Activated naive CD8-positive, alpha-beta T cell treated with anti-CD3 and anti-CD28 coated beads, Interleukin-2, amount 50 U/mL, for 24 hours (primary cell): ENCODE measurements around the gene NEUROD4.
"Not testable (repeated sequence)": the region's sequence is repeated elsewhere in the genome, so short reads cannot be mapped to it uniquely, and the experiment has no call there.

Experiments used
- ATAC-seq: fragments of 150-1000 bp; cut with Tn5 transposase; one replicate; pipeline ENCODE4 v1.10.0; 2021
- DNase-seq: peaks from one replicate; pipeline ENCODE4 v3.0.0; 2021
- H3K27ac Mint-ChIP-seq: one replicate; pipeline ENCODE4 v1.8.0; 2021; ENCODE audit warnings: mild to moderate bottlenecking, mixed read lengths
- H3K27me3 Mint-ChIP-seq: one replicate; pipeline ENCODE4 v1.8.0; 2021; ENCODE audit warnings: mixed read lengths
- H3K36me3 Mint-ChIP-seq: one replicate; pipeline ENCODE4 v1.8.0; 2021; ENCODE audit warnings: low read depth, mixed read lengths
- H3K4me1 Mint-ChIP-seq: one replicate; pipeline ENCODE4 v1.8.0; 2021; ENCODE audit warnings: mixed read lengths
- H3K4me3 Mint-ChIP-seq: one replicate; pipeline ENCODE4 v1.8.0; 2021; ENCODE audit warnings: mild to moderate bottlenecking, moderate library complexity, mixed read lengths
- H3K9me3 Mint-ChIP-seq: one replicate; pipeline ENCODE4 v1.8.0; 2021; ENCODE audit warnings: mixed read lengths

NEUROD4 gene, protein sequence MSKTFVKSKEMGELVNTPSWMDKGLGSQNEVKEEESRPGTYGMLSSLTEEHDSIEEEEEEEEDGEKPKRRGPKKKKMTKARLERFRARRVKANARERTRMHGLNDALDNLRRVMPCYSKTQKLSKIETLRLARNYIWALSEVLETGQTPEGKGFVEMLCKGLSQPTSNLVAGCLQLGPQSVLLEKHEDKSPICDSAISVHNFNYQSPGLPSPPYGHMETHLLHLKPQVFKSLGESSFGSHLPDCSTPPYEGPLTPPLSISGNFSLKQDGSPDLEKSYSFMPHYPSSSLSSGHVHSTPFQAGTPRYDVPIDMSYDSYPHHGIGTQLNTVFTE

GRCh38 chr12:55019784-55020183 lies at the start of gene NEUROD4:
Gene NEUROD4, plus strand, starts transcription at chr12:55019974. Its CDS starts 6,466 bp downstream, at chr12:55026440.
- DNase-seq, result peak; percentile 21
- peaks cover 5% of the 10 kb centered on the region for H3K4me1 Mint-ChIP-seq
- peak; percentile 52 for ATAC-seq
- no peak within 1 kb of the TSS for H3K27ac Mint-ChIP-seq
- peaks cover 44% of the 10 kb centered on the region for H3K27me3 Mint-ChIP-seq
- no peaks in the 10 kb centered on the region for H3K9me3 Mint-ChIP-seq
- no peaks in the 10 kb centered on the region for H3K36me3 Mint-ChIP-seq
- H3K4me3 Mint-ChIP-seq, result no peak within 1 kb of the TSS

DNA sequence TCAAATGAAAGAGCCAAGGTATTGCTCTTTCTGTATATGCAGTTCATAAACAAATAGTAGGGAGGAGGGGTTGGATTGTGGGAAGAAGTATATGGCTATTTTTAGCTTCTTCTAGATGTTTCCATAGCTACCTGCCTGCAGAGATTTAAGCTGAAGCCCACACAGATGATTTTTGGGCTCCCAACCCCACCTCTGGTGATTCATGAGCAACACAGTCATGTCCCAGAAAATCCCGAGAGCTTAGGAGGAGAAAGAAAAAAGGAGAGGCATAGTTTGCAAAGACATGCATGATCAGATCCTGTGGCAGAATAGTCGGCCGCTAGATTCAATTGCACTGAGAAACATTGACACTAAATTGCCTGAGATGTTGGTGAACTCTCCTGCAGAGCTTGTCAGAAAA lies 49.0 kb upstream of the NEUROD4 start:
- DNase-seq, result no peak
- peak overlapping the region; percentile 19 for H3K27ac Mint-ChIP-seq
- H3K4me3 Mint-ChIP-seq, result no peak overlapping the region
- H3K4me1 Mint-ChIP-seq, result peaks cover 72% of the 10 kb centered on the region
- H3K27me3 Mint-ChIP-seq, result no peaks in the 10 kb centered on the region
- no peaks in the 10 kb centered on the region for H3K9me3 Mint-ChIP-seq
- peaks cover 80% of the 10 kb centered on the region for H3K36me3 Mint-ChIP-seq
- no peak for ATAC-seq

GRCh38 chr12:54973556-54973955 lies 46.2 kb upstream of the NEUROD4 start:
- Mint-ChIP-seq H3K9me3 (no peaks in the 10 kb centered on the region), H3K4me1 (peaks cover 84% of the 10 kb centered on the region), H3K36me3 (peaks cover 81% of the 10 kb centered on the region), H3K27me3 (no peaks in the 10 kb centered on the region), H3K4me3 (no peak overlapping the region), H3K27ac (peak overlapping the region; percentile 24)
- DNase-seq, result no peak
- ATAC-seq, result no peak

DNA sequence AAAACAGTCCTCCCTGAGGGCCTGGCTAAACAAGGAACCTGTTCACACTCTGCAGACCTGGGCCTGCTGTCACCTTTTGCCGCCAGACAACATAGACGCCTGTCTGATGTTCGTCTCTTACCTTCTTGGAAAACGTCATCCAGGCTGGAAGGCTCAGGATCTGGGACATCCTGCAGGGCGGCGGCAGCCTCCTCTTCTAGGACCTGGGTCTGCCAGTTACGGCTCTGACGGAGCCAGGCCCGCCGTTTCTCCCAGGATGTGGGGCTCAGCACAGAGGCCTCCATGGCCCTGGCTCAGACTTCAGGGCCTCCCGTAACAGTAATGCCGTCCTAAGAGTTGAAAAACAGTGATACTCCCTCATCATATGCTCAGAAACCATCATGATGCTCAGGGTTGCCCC lies 45.5 kb upstream of the NEUROD4 start:
- ATAC-seq, result no peak
- no peak overlapping the region for H3K4me3 Mint-ChIP-seq
- no peaks in the 10 kb centered on the region for H3K9me3 Mint-ChIP-seq
- peaks cover 87% of the 10 kb centered on the region for H3K4me1 Mint-ChIP-seq
- no peaks in the 10 kb centered on the region for H3K27me3 Mint-ChIP-seq
- DNase-seq, result no peak
- H3K27ac Mint-ChIP-seq, result peak overlapping the region; percentile 24
- peaks cover 85% of the 10 kb centered on the region for H3K36me3 Mint-ChIP-seq

- H3K27ac Mint-ChIP-seq, result peak overlapping the region; percentile 81
- no peak for DNase-seq
- H3K27me3 Mint-ChIP-seq, result no peaks in the 10 kb centered on the region
- no peak for ATAC-seq
- no peak overlapping the region for H3K4me3 Mint-ChIP-seq
- H3K36me3 Mint-ChIP-seq, result peaks cover 91% of the 10 kb centered on the region
- H3K9me3 Mint-ChIP-seq, result no peaks in the 10 kb centered on the region
- peaks cover 91% of the 10 kb centered on the region for H3K4me1 Mint-ChIP-seq
These were observed 44.5 kb upstream of the NEUROD4 start for GRCh38 chr12:54975272-54975671.

- Mint-ChIP-seq H3K36me3 (peaks cover 91% of the 10 kb centered on the region), H3K4me1 (peaks cover 88% of the 10 kb centered on the region), H3K27me3 (no peaks in the 10 kb centered on the region), H3K9me3 (no peaks in the 10 kb centered on the region), H3K27ac (peak overlapping the region; percentile 81), H3K4me3 (peak overlapping the region; percentile 60)
- ATAC-seq, result no peak
- no peak for DNase-seq
These were observed 43.9 kb upstream of the NEUROD4 start for GRCh38 chr12:54975875-54976274.

- peak overlapping the region; percentile 93 for H3K4me3 Mint-ChIP-seq
- no peak for DNase-seq
- no peaks in the 10 kb centered on the region for H3K27me3 Mint-ChIP-seq
- no peak for ATAC-seq
- no peaks in the 10 kb centered on the region for H3K9me3 Mint-ChIP-seq
- peaks cover 90% of the 10 kb centered on the region for H3K4me1 Mint-ChIP-seq
- peak overlapping the region; percentile 81 for H3K27ac Mint-ChIP-seq
- H3K36me3 Mint-ChIP-seq, result peaks cover 91% of the 10 kb centered on the region
These were observed 42.6 kb upstream of the NEUROD4 start for GRCh38 chr12:54977155-54977554.

DNA sequence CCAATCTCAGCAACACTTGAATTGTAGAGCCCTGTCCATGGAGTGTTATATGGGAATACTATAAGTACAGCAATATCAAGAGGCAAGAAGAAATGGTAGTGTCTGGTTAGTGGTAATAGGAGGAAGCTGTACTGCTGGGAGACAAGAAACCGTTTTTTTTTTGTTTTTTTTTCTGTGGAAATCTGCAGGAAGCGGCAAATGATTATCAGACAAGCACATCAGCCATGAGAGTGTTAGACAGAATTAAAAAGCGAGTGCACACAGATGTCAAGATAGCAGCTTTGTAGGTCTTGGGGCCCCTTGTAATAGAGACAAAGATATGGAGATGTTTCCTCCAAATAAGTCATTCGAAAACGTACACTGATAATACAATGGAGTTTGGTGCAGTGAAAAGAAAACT lies 41.9 kb upstream of the NEUROD4 start:
- DNase-seq (no peak), ATAC-seq (no peak)
- no peaks in the 10 kb centered on the region for H3K27me3 Mint-ChIP-seq
- peaks cover 90% of the 10 kb centered on the region for H3K4me1 Mint-ChIP-seq
- peaks cover 91% of the 10 kb centered on the region for H3K36me3 Mint-ChIP-seq
- peak overlapping the region; percentile 93 for H3K4me3 Mint-ChIP-seq
- no peaks in the 10 kb centered on the region for H3K9me3 Mint-ChIP-seq
- H3K27ac Mint-ChIP-seq, result peak overlapping the region; percentile 81

- DNase-seq (peak; percentile 44), ATAC-seq (peak; percentile 22)
- peak overlapping the region; percentile 94 for H3K27ac Mint-ChIP-seq
- no peaks in the 10 kb centered on the region for H3K27me3 Mint-ChIP-seq
- peak overlapping the region; percentile 93 for H3K4me3 Mint-ChIP-seq
- H3K36me3 Mint-ChIP-seq, result peaks cover 81% of the 10 kb centered on the region
- peaks cover 82% of the 10 kb centered on the region for H3K4me1 Mint-ChIP-seq
- H3K9me3 Mint-ChIP-seq, result no peaks in the 10 kb centered on the region
These were observed 39.4 kb upstream of the NEUROD4 start for GRCh38 chr12:54980341-54980740.

GRCh38 chr12:54981796-54982195 lies 38.0 kb upstream of the NEUROD4 start:
- Mint-ChIP-seq H3K9me3 (no peaks in the 10 kb centered on the region), H3K36me3 (peaks cover 67% of the 10 kb centered on the region), H3K27me3 (no peaks in the 10 kb centered on the region), H3K4me3 (peak overlapping the region; percentile 93), H3K4me1 (peaks cover 82% of the 10 kb centered on the region), H3K27ac (peak overlapping the region; percentile 94)
- DNase-seq (peak; percentile 40), ATAC-seq (peak; percentile 73)

DNA sequence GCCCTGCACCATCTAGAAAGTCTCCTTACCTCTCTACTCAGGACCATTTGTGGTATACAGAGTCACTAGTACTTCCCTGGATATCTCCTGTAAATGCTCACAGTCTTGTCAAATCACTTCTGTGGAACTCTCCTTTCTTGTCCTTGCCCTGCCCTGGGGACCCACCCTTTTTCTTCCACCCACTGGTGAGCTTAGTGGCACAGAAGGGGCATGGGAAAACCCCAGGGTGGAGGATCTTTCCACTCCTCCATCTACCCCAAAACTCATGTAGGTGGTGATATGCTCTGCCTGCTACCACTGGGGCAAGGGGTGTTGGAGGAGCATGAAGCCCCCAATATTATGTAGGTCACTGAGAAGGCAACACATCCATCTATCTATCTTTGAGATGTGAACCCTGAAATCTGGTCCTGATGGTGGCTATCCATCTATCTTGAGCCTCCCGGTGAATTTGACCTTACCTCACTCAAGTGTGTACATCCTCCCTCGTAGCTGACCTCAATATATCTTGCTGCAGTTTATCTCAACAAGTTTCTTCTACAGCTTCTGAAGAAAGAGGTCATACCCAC lies 36.2 kb upstream of the NEUROD4 start:
- peak; percentile 53 for DNase-seq
- Mint-ChIP-seq H3K9me3 (no peaks in the 10 kb centered on the region), H3K27ac (peak overlapping the region; percentile 94), H3K36me3 (peaks cover 54% of the 10 kb centered on the region), H3K4me3 (peak overlapping the region; percentile 93), H3K4me1 (peaks cover 79% of the 10 kb centered on the region), H3K27me3 (no peaks in the 10 kb centered on the region)
- ATAC-seq, result peak; percentile 37

GRCh38 chr12:54984658-54985376 lies 35.0 kb upstream of the NEUROD4 start, which contains the start of gene TESPA1:
Gene TESPA1, minus strand, starts transcription at chr12:54984762. Its CDS starts 10,200 bp downstream, at chr12:54974562.
- peaks cover 43% of the 10 kb centered on the region for H3K36me3 Mint-ChIP-seq
- H3K27ac Mint-ChIP-seq, result peak within 1 kb of the TSS; percentile 94
- DNase-seq (peak; percentile 82), ATAC-seq (peak; percentile 88)
- H3K27me3 Mint-ChIP-seq, result no peaks in the 10 kb centered on the region
- peaks cover 80% of the 10 kb centered on the region for H3K4me1 Mint-ChIP-seq
- H3K4me3 Mint-ChIP-seq, result peak within 1 kb of the TSS; percentile 93
- H3K9me3 Mint-ChIP-seq, result no peaks in the 10 kb centered on the region

DNA sequence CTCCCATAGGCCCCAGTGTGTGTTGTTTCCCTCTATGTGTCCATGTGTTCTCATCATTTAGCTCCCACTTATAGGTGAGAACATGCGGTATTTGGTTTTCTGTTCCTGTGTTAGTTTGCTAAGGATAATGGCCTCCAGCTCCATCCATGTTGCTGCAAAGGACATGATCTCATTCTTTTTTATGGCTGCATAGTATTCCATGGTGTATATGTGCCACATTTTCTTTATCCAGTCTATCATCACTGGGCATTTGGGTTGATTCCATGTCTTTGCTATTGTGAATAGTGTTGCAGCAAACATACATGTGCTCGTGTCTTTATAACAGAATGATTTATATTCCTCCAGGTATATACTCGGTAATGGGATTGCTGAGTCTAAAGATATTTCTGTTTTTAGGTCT lies 33.0 kb upstream of the NEUROD4 start:
- not testable (repeated sequence) for DNase-seq, H3K27me3 Mint-ChIP-seq, H3K4me3 Mint-ChIP-seq, H3K9me3 Mint-ChIP-seq, ATAC-seq
- Mint-ChIP-seq H3K36me3 (peaks cover 26% of the 10 kb centered on the region), H3K4me1 (peaks cover 86% of the 10 kb centered on the region), H3K27ac (peak overlapping the region; percentile 66)

GRCh38 chr12:54987611-54988231 lies 32.1 kb upstream of the NEUROD4 start:
- DNase-seq (no peak), ATAC-seq (no peak)
- no peak overlapping the region for H3K4me3 Mint-ChIP-seq
- H3K27me3 Mint-ChIP-seq, result no peaks in the 10 kb centered on the region
- peaks cover 83% of the 10 kb centered on the region for H3K4me1 Mint-ChIP-seq
- H3K27ac Mint-ChIP-seq, result peak overlapping the region; percentile 45
- no peaks in the 10 kb centered on the region for H3K9me3 Mint-ChIP-seq
- H3K36me3 Mint-ChIP-seq, result peaks cover 16% of the 10 kb centered on the region
